Calu3 (cell line): ENCODE data around the gene CNTNAP2. TPM values are rescaled to one million over a fixed set of nuclear protein-coding genes. Genes with fewer than 3 reads are reported as not detected.
"Not testable (repeated sequence)": the region's sequence is repeated elsewhere in the genome, so short reads cannot be mapped to it uniquely, and the experiment has no call there.

Experiments
- BruUV-seq: library from RNA; stranded (reverse); fragments of 400-500 nt; replicated peaks from 2 replicates; lab custom pipeline; 2021; lab: Mats Ljungman, UMichigan
- CTCF ChIA-PET: fragments of 300-600 bp; sonication (Branson Sonifier 250); formaldehyde crosslinking; loops from one replicate; lab custom pipeline; 2022; ENCODE audit warnings: antibody characterized with exemption; lab: Charles Lee
- DNase-seq: peaks from one replicate; pipeline ENCODE4 v3.0.0; 2022
- H3K27ac Mint-ChIP-seq: one replicate; pipeline ENCODE4 v1.8.0; 2022; ENCODE audit warnings: mixed read lengths; ENCODE audit not compliant: unreplicated experiment
- H3K27me3 Mint-ChIP-seq: one replicate; pipeline ENCODE4 v1.8.0; 2022; ENCODE audit warnings: mixed read lengths; ENCODE audit not compliant: unreplicated experiment
- H3K36me3 Mint-ChIP-seq: one replicate; pipeline ENCODE4 v1.8.0; 2022; ENCODE audit warnings: mild to moderate bottlenecking, moderate library complexity, mixed read lengths; ENCODE audit not compliant: insufficient read depth, unreplicated experiment
- H3K4me1 Mint-ChIP-seq: one replicate; pipeline ENCODE4 v1.8.0; 2022; ENCODE audit warnings: mild to moderate bottlenecking, low read depth, mixed read lengths; ENCODE audit not compliant: unreplicated experiment
- H3K4me3 Mint-ChIP-seq: one replicate; pipeline ENCODE4 v1.8.0; 2022; ENCODE audit warnings: mild to moderate bottlenecking, low read depth, moderate library complexity, mixed read lengths; ENCODE audit not compliant: unreplicated experiment
- H3K9me3 Mint-ChIP-seq: one replicate; pipeline ENCODE4 v1.8.0; 2022; ENCODE audit warnings: low read depth, mixed read lengths; ENCODE audit not compliant: unreplicated experiment
- intact Hi-C: fragments of 100-400 bp; cut with micrococcal nuclease; formaldehyde crosslinking; loops from one replicate; pipeline ENCODE4 v1.10.0; 2022; ENCODE audit not compliant: unreplicated experiment
- total RNA-seq: library from RNA; stranded (reverse); gene quantifications from 2 replicates; pipeline ENCODE4 v1.2.3, GENCODE V29; 2022
- TF ChIP-seq, protein P1 (sequence below): fragments of 200-600 bp; IDR thresholded peaks from one replicate; pipeline ENCODE4 v1.8.0; 2022; ENCODE audit warnings: antibody characterized with exemption; ENCODE audit not compliant: unreplicated experiment

Gene CNTNAP2
- total RNA-seq, 1 experiment from 2014 or later: 1.1 TPM

GRCh38 chr7:146892151-146892550 is 775.5 kb downstream of the CNTNAP2 start:
- TF ChIP-seq, protein P1, sequence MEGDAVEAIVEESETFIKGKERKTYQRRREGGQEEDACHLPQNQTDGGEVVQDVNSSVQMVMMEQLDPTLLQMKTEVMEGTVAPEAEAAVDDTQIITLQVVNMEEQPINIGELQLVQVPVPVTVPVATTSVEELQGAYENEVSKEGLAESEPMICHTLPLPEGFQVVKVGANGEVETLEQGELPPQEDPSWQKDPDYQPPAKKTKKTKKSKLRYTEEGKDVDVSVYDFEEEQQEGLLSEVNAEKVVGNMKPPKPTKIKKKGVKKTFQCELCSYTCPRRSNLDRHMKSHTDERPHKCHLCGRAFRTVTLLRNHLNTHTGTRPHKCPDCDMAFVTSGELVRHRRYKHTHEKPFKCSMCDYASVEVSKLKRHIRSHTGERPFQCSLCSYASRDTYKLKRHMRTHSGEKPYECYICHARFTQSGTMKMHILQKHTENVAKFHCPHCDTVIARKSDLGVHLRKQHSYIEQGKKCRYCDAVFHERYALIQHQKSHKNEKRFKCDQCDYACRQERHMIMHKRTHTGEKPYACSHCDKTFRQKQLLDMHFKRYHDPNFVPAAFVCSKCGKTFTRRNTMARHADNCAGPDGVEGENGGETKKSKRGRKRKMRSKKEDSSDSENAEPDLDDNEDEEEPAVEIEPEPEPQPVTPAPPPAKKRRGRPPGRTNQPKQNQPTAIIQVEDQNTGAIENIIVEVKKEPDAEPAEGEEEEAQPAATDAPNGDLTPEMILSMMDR: no peak
- Mint-ChIP-seq H3K4me1 (no peaks in the 10 kb centered on the region), H3K4me3 (no peak overlapping the region), H3K9me3 (peaks cover 11% of the 10 kb centered on the region), H3K36me3 (no peaks in the 10 kb centered on the region), H3K27ac (no peak overlapping the region), H3K27me3 (no peaks in the 10 kb centered on the region)
- intact Hi-C loops: no loop called here
- no peak for DNase-seq
- CTCF ChIA-PET: no interaction called here
- BruUV-seq: no TSS peak

DNA sequence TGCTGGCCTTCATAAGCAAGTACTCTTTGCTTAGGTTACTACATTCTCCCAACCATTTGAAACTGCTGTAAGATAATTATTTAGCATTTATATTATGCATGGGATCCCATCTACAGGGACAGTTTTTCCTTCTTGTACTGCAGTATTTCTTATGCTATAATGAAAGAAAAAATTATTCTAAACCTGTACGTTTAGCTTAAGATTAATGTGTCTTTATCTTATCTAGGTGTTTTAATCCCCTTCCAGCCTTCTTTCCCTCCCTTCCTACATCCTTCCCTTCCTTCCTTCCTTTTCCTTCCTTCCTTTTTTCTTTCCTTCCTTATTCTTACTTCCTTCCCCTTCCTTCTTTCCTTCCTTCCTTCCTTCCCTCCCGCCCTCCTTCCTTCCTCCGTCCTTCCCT is 778.3 kb downstream of the CNTNAP2 start:
- Mint-ChIP-seq H3K27me3 (no peaks in the 10 kb centered on the region), H3K27ac (no peak overlapping the region), H3K9me3 (peaks cover 17% of the 10 kb centered on the region), H3K4me3 (no peak overlapping the region), H3K4me1 (no peaks in the 10 kb centered on the region), H3K36me3 (no peaks in the 10 kb centered on the region)
- no TSS peak for BruUV-seq
- intact Hi-C loops: no loop called here
- CTCF ChIA-PET: no interaction called here
- TF ChIP-seq, protein P1: no peak
- no peak for DNase-seq

DNA sequence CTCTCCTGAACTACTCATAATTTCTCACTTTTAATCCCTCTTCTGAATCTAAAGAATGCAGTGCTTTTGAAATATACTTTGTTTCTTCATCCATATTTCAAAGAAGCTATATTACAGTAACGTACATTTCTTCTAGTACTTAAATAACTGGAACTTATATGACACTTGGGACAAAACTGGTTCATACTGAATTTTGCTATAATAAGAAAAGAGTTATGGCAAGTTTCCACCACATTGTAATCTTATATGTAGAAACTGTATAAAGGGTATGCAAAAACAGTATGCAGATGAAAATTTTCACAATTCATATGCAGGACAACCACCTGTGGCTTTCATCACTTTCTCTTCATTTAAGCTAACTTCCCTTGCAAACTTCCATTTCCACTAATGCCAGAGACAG is 785.7 kb downstream of the CNTNAP2 start:
- BruUV-seq: no TSS peak
- CTCF ChIA-PET: no interaction called here
- TF ChIP-seq, protein P1: no peak
- intact Hi-C loops: no loop called here
- no peak overlapping the region for H3K27ac Mint-ChIP-seq
- H3K9me3 Mint-ChIP-seq: peaks cover 17% of the 10 kb centered on the region
- no peak for DNase-seq
- H3K27me3 Mint-ChIP-seq: no peaks in the 10 kb centered on the region
- no peaks in the 10 kb centered on the region for H3K4me1 Mint-ChIP-seq
- no peaks in the 10 kb centered on the region for H3K36me3 Mint-ChIP-seq
- H3K4me3 Mint-ChIP-seq: no peak overlapping the region

DNA sequence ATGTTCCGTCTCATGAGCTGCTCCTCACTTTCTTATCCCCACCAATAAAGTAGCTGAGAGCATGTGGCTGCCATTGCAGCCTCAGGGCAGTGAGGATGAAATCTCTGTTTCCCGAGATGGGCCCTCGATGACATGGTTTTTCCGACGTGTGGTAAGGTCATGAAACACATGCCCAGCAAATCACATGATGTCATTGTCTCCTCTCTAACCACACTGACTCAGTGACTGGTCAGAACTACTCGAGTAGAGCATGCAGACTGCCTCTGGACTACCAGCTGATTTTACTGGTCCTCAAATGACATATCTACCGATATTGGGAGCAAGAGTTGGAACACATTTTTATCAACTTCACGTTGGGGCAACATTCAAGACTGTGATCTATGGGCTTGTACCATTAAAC is 786.1 kb downstream of the CNTNAP2 start:
- TF ChIP-seq, protein P1: no peak
- CTCF ChIA-PET: no interaction called here
- BruUV-seq: no TSS peak

DNA sequence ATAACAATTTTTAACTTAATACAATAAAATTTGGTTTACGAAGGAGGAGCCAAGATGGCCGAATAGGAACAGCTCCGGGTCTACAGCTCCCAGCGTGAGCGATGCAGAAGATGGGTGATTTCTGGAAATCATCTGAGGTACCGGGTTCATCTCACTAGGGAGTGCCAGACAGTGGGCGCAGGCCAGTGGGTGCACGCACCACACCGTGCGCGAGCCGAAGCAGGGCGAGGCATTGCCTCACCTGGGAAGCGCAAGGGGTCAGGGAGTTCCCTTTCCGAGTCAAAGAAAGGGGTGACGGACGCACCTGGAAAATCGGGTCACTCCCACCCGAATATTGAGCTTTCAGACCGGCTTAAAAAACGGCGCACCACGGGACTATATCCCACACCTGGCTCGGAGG is 789.1 kb downstream of the CNTNAP2 start:
- CTCF ChIA-PET, H3K4me3 Mint-ChIP-seq, H3K27ac Mint-ChIP-seq, intact Hi-C loops, DNase-seq, H3K27me3 Mint-ChIP-seq, H3K36me3 Mint-ChIP-seq, BruUV-seq, H3K4me1 Mint-ChIP-seq, H3K9me3 Mint-ChIP-seq: not testable (repeated sequence)

More for the DNA sequence above, 786.1 kb downstream of the CNTNAP2 start:
- no peaks in the 10 kb centered on the region for H3K4me1 Mint-ChIP-seq
- H3K36me3 Mint-ChIP-seq: no peaks in the 10 kb centered on the region
- peaks cover 17% of the 10 kb centered on the region for H3K9me3 Mint-ChIP-seq
- DNase-seq: no peak
- no peak overlapping the region for H3K27ac Mint-ChIP-seq
- intact Hi-C loops: no loop called here
- no peak overlapping the region for H3K4me3 Mint-ChIP-seq
- no peaks in the 10 kb centered on the region for H3K27me3 Mint-ChIP-seq
